NCI-H2196 (cell line): ENCODE measurements around the gene SSNA1.
A peak's percentile ranks its signal among the peaks of the same experiment; 100 is the strongest.

Experiments
- DNase-seq: peaks from one replicate; lab custom pipeline; 2025; ENCODE audit not compliant: unreplicated experiment; lab: John Stamatoyannopoulos, UW

The SSNA1 gene

GRCh38 chr9:137188490-137189296 lies at the start of gene SSNA1, which contains the start of gene ANAPC2:
Gene SSNA1 (plus strand): TSS chr9:137188676. CDS start chr9:137188727, 51 bp downstream.
Gene ANAPC2 (minus strand): TSS chr9:137188560. CDS start chr9:137188532, 28 bp downstream.
- peak; percentile 96 for DNase-seq

DNA sequence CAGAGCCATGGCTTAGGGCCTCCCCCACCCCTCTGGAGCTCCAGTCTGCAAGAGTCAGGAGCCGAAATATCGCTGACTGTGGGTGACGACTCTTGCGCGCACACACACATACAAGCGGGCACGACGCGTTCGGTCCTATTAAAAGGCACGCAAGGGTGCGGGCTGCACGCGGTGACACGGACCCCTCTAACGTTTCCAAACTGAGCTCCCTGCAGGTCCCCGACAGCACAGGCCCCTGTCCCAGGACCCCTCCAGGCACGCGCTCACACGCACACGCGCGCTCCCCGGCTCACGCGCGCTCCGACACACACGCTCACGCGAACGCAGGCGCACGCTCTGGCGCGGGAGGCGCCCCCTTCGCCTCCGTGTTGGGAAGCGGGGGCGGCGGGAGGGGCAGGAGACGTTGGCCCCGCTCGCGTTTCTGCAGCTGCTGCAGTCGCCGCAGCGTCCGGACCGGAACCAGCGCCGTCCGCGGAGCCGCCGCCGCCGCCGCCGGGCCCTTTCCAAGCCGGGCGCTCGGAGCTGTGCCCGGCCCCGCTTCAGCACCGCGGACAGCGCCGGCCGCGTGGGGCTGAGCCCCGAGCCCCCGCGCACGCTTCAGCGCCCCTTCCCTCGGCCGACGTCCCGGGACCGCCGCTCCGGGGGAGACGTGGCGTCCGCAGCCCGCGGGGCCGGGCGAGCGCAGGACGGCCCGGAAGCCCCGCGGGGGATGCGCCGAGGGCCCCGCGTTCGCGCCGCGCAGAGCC lies 49.6 kb upstream of the SSNA1 start, which contains the start of gene GRIN1:
GRIN1 (plus strand) TSS at position 433 of the 746 bp plus-strand sequence. CDS start 333 bp downstream, outside the sequence.
- DNase-seq: no peak

GRCh38 chr9:137139468-137140150 lies 48.9 kb upstream of the SSNA1 start:
- no peak for DNase-seq

DNA sequence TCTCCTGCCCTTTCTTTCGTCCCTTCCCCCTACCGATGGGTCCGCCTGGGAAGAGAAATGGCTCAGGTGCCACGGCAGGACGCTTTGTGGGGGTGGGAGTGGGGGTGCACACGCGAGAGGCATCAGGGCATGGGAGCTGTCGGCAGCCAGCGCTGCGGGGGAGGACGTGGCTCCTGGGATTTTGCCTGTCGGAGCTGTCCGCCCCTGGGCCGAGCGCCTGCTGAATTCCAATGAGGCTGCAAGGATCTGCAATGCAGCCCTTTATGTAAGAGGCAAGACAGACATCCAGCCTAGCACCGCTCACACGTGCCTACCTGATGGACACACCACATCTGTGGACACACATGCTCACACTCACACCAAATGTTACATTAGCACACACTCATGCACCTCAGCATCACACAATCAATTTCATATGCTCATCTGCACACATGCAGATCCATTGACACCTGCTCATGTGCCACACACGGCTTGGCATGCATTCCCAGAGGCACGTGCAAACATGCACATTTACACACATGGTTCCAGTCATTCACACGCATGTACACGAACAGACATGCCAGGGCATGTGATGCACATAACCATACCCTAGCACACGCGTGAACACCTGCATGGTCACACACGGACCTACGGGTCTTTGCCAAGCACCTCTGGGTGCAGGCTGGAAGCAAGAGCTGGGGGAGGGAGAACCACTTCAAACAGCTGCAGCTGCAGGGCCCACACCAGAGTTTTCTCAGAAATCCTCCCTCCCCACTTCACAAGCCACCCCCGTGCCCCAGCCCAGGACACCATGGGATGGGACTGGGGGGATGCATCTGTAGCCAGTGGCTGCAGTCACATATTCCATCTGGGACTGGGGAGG lies 48.1 kb upstream of the SSNA1 start:
- no peak for DNase-seq

DNA sequence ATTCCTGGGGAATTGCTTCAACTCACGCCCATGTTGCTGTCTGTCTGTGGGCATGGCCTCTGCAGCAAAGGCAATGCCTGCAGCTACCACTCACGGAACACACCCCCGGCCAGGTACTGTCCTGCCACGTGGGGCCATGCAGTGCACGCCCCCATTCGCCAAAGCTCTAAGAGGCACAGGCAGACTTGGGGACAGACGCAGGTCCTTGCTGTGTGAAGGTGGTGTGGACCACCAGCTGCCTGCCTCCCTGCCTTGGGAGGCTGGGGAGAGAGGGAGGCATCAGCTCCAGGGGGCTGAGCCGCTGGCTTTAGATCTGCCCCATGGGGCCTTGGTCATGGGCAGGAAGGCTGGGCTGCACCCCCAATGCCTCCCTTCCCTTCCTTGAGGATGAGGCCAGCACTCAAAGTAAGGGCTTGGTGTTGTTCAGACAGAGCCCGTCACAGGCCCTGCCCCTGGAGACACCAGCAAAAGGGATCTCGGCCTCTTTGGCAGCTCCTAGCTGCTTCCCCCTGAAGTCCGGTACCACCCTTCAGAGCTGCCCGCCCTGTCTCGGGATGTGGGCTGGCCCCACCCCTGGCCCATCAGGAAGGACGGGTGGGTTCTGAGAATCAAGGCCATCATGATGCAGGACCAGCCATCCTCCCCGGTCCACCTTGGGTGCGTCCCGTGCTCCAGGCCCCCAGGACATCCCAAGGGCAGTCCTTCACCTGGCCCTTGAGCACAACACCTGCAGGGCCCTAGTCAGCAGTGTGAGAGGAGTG lies 47.2 kb upstream of the SSNA1 start:
- no peak for DNase-seq

DNA sequence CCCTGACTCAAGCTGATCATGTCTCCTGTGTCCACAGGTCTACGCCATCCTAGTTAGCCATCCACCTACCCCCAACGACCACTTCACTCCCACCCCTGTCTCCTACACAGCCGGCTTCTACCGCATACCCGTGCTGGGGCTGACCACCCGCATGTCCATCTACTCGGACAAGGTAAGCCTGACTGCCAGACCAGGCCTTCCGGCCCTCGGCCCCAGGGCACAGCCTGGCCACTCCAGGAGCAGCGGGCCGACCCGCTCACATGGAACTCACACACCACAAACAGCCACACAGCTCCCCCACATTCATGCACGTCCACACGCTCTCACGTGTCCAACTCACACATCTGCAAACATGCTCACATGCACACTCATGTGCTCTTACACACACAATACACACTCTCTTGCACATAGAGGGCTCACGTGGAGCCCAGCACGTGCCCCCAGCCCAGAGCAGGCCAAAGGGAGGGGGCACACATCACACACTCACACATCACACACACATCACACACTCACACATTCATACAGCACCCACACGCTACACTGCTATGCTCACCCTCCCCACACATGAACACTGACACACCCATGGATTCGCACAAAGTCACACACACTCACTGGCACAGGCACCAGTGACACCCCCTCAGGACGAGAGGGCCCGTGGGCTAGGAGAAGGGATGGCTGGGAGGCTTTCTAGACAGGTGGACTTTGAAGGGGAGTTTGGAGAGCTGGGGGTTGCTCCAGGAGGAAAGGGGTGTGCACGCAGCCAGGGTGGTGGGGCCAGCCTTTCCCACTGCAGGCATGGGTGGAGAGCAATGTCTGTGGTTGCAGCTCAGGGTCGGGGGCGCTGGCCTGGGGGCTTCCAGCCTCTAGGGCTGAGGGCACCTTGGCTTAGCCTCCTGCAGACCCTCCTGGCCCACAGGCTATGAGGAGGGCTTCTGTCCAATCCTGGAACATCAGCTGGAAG lies 46.2 kb upstream of the SSNA1 start:
- DNase-seq: no peak

DNA sequence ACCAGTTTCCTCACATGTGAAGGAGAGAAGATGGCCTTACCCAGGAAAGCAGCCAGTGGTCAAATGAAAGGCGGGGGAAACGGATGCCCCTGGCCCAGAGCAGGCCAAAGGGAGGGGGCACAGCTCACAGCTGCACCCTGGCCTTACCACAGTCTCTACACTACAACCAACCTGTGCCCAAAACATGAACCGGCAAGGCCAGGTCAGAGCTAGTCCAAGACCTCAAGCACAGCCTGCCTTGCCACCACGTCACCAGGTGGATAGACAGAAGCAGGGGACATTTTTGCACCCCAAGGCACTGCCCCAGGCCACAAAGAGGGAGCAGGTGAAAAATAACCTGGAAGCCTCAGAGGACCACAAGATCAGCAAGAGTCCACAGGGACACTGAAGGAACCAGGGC lies 45.0 kb upstream of the SSNA1 start:
- DNase-seq: no peak

- no peak for DNase-seq
Observed at GRCh38 chr9:137145731-137146526, 42.5 kb upstream of the SSNA1 start.

DNA sequence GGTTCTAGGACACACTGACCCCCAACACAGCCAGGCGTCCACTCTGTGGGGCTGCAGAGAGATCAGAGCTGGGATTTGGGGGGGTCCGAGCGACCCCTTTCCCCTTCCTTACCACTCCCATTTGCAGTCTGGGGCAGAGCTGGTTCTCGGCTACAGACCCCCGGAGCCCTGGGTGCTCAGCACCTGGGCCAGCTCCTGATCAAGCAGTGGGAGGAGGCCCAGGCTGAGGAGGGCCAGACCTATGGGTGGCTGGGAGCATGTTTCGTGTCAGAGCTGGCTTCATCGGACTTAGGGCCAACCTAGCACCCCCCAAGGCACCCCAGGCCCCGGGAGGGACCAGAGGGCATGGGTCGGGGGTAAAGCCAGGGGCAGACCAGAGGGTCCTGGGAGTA lies 42.0 kb upstream of the SSNA1 start:
- no peak for DNase-seq

- DNase-seq: no peak
Observed at GRCh38 chr9:137147091-137147792, 41.2 kb upstream of the SSNA1 start.

DNA sequence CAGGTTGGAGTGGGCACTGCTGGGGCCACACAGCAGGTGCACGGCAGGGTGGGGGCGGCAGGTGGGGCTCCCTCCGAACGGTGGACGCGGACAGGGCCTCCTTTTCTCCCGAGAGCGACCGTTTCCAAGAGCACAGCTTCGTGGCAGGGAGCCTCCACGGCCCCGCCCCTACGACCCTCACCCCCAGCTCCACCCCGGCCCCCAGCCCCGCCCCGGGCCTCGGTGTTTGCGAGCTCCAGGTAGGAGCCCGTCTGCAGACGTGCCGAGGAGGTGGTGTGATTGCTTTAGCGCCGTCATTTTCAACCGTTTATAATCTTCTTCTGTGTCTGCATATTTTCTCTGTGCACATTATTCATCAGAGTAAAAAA lies 40.7 kb upstream of the SSNA1 start:
- DNase-seq: no peak

GRCh38 chr9:137148242-137148641 lies 40.2 kb upstream of the SSNA1 start:
- no peak for DNase-seq

DNA sequence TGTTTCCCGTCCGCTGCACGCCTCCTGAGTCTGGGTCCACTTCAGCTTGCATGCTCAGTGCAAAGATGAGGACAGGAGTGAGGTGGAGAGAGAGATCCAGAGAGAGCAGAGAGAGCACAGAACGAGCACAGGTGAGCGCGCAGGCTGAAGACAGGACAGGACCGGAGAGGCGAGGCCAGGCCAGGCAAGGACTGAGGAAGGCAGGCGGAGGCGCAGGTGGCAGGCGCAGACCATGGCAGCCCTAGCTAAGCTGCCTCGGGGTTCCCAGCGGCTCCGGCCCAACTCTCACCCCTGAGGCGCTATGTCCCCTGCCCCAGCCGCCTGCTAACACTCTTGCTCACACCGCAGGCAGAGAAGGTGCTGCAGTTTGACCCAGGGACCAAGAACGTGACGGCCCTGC lies 39.8 kb upstream of the SSNA1 start:
- DNase-seq: no peak

- DNase-seq: no peak
Observed at GRCh38 chr9:137149363-137149762, 39.1 kb upstream of the SSNA1 start.

GRCh38 chr9:137149942-137150616 lies 38.4 kb upstream of the SSNA1 start:
- DNase-seq: no peak

DNA sequence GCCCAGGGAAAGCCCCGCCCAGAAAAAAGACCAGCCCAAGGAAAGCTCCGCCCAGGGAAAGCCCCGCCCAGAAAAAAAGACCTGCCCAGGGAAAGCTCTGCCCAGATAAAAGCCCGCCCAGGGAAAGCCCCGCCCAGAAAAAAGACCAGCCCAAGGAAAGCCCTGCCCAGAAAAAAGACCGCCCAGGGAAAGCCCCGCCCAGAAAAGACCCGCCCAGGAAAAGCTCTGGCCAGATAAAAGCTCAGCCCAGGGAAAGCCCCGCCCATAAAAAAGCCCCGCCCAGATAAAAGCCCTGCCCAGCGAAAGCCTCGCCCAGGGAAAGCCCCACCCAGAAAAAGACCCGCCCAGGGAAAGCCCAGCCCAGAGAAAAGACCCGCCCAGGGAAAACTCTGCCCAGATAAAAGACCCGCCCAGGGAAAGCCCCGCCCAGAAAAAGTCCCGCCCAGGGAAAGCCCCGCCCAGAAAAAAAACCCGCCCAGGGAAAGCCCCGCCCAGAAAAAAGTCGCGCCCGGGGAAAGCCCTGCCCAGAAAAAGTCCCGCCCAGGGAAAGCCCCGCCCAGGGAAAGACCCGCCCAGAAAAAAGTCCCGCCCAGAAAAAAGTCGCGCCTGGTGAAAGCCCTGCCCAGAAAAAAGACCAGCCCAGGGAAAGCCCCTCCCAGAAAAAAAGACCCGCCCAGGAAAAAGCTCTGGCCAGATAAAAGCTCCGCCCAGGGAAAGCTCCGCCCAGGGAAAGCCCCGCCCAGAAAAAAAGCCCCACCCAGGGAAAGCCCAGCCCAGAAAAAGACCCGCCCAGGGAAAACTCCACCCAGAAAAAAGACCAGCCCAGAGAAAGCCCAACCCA lies 37.6 kb upstream of the SSNA1 start:
- peak; percentile 81 for DNase-seq
